ENCODE data around the gene ABCB1. TPM values are rescaled to one million over a fixed set of nuclear protein-coding genes. Genes with fewer than 3 reads are reported as not detected.

The ABCB1 gene
- total and polyA plus RNA-seq, 2 of the 13 experiments (the other 11 are each of a cell fraction or from before 2014, with no cell fraction given) = 42.8 to 52.6 TPM

- TF ChIP-seq HDAC2 (CRISPR knock-in tag; IDR thresholded peaks at IDR 0.05) (no peak), ARNT2 (CRISPR knock-in tag; IDR thresholded peaks at IDR 0.05; ENCODE audit: low read depth) (no peak), RXRB (CRISPR knock-in tag; IDR thresholded peaks at IDR 0.05; ENCODE audit: borderline replicate concordance) (no peak), PITX1 (CRISPR knock-in tag; IDR thresholded peaks at IDR 0.05) (no peak)
- CTCF ChIA-PET (ENCODE audit: low intra/inter-chr PET ratio, low total read pairs) = no interaction called here
- ATAC-seq (no peak), DNase-seq (ENCODE audit: low spot score) (no peak), FAIRE-seq (no peak)
- Histone ChIP-seq H3K4me3 (replicated peaks in 1 of 3; ENCODE audit: insufficient read depth in 1 of 3, low read depth in 2 of 3, low read length in 3 of 3) (no peak overlapping the region), H4K20me1 (ENCODE audit: insufficient read depth, low read length) (no peaks in the 10 kb centered on the region), H3K4me1 (ENCODE audit: insufficient read depth, low read length) (peaks cover 60% of the 10 kb centered on the region), H3K79me2 (ENCODE audit: insufficient read depth, low read length) (no peaks in the 10 kb centered on the region), H3K27ac (ENCODE audit: extremely low read length, insufficient read depth, low read length) (no peak overlapping the region), H3K4me2 (ENCODE audit: low read depth, low read length) (no peak overlapping the region), H3K27me3 (ENCODE audit: control insufficient read depth in 1 of 2, insufficient read depth in 2 of 2, low read length in 2 of 2) (no peaks in the 10 kb centered on the region), H3K36me3 (replicated peaks in 1 of 2; ENCODE audit: control insufficient read depth in 1 of 2, insufficient read depth in 2 of 2, low read length in 2 of 2) (peaks cover 0 to 20% of the 10 kb centered on the region in 2 experiments; a peak in 4 of 5 replicates), H2AFZ (ENCODE audit: low read length) (no peak overlapping the region), H3K9ac (ENCODE audit: insufficient read depth, low read depth, low read length) (no peak overlapping the region), H3K9me3 (ENCODE audit: low read length) (no peaks in the 10 kb centered on the region)
- intact Hi-C loops (cut with micrococcal nuclease; ENCODE audit: unreplicated experiment) (loop anchor here (5.0 kb wide), 1 partner anchor 37 kb away; no protein-coding TSS in a partner anchor), in situ Hi-C loops (cut with HindIII; ENCODE audit: extremely low pct_ligation_motif_present, low pct_unique_long_range_greater_than_20kb) (no loop called here)
- POLR2A ChIA-PET = no interaction called here
- BruUV-seq (replicated peaks) = no TSS peak
- WGBS (ENCODE audit: low lambda C conversion rate) = 100% methylated on average over 2 of the region's 2 CpGs
Measured at GRCh38 chr7:87459941-87460340, 140.7 kb downstream of the ABCB1 start.

GRCh38 chr7:87458148-87458547 is 142.5 kb downstream of the ABCB1 start:
- no peaks in the 10 kb centered on the region for H4K20me1 ChIP-seq (ENCODE audit: insufficient read depth, low read length)
- no peak overlapping the region for H3K4me3 ChIP-seq (replicated peaks in 1 of 3; ENCODE audit: insufficient read depth in 1 of 3, low read depth in 2 of 3, low read length in 3 of 3)
- peak; percentile 49 for DNase-seq (ENCODE audit: low spot score)
- TF ChIP-seq ARID5B (CRISPR knock-in tag; IDR thresholded peaks at IDR 0.05) (peak; percentile 24; the same call in 1 of the 2 replicates), SOX13 (IDR thresholded peaks at IDR 0.05) (no peak), SOX13 (CRISPR knock-in tag; conservative IDR thresholded peaks at IDR 0.05 in 1 of 2, IDR thresholded peaks at IDR 0.05 in 1 of 2) (peak in 1 of 2 experiments; percentile 86; a peak in 2 of 4 replicates), ZBTB25 (CRISPR knock-in tag; IDR thresholded peaks at IDR 0.05) (no peak), SOX5 (CRISPR knock-in tag; IDR thresholded peaks at IDR 0.05; ENCODE audit: borderline replicate concordance) (peak; percentile 60; the same call in 1 of the 2 replicates), CEBPB (IDR thresholded peaks at IDR 0.05; ENCODE audit: borderline replicate concordance, low read depth, low read length) (no peak)
- WGBS (ENCODE audit: low lambda C conversion rate) = 90% methylated on average over 3 of the region's 3 CpGs
- no peak overlapping the region for H3K4me2 ChIP-seq (ENCODE audit: low read depth, low read length)
- no peaks in the 10 kb centered on the region for H3K27me3 ChIP-seq (ENCODE audit: control insufficient read depth in 1 of 2, insufficient read depth in 2 of 2, low read length in 2 of 2)
- H3K9ac ChIP-seq (ENCODE audit: insufficient read depth, low read depth, low read length) = no peak overlapping the region
- ChIA-PET CTCF (ENCODE audit: low intra/inter-chr PET ratio, low total read pairs) (no interaction called here), POLR2A (no interaction called here)
- in situ Hi-C loops (cut with HindIII; ENCODE audit: extremely low pct_ligation_motif_present, low pct_unique_long_range_greater_than_20kb) (no loop called here), intact Hi-C loops (cut with micrococcal nuclease; ENCODE audit: unreplicated experiment) (no loop called here)
- no TSS peak for BruUV-seq (replicated peaks)
- FAIRE-seq = no peak
- no peak overlapping the region for H3K27ac ChIP-seq (ENCODE audit: extremely low read length, insufficient read depth, low read length)
- H3K79me2 ChIP-seq (ENCODE audit: insufficient read depth, low read length) = no peaks in the 10 kb centered on the region
- no peak for ATAC-seq
- peaks cover 43% of the 10 kb centered on the region for H3K4me1 ChIP-seq (ENCODE audit: insufficient read depth, low read length)
- no peak overlapping the region for H2AFZ ChIP-seq (ENCODE audit: low read length)
- H3K36me3 ChIP-seq (replicated peaks in 1 of 2; ENCODE audit: control insufficient read depth in 1 of 2, insufficient read depth in 2 of 2, low read length in 2 of 2) = peaks cover 0 to 20% of the 10 kb centered on the region in 2 experiments; a peak in 4 of 5 replicates
- H3K9me3 ChIP-seq (ENCODE audit: low read length) = no peaks in the 10 kb centered on the region
